OCI-LY1 (cell line): Measurements from ENCODE around the gene MRPL52.

ENCODE experiments used
- EZH2 ChIP-seq: fragments of 200-600 bp; sonication (generic), shearing (Covaris generic); IDR thresholded peaks from 2 replicates; pipeline ENCODE4 v1.8.0; 2017; ENCODE audit warnings: borderline replicate concordance, mixed run types, mild to moderate bottlenecking, antibody characterized with exemption, low read length, moderate library complexity, mixed read lengths
- TF ChIP-seq, protein P1 (sequence below): fragments of 200-600 bp; sonication (generic), shearing (Covaris generic); IDR thresholded peaks from 2 replicates; pipeline ENCODE4 v1.5.1; 2017; ENCODE audit warnings: mild to moderate bottlenecking, antibody characterized with exemption, low read length, moderate library complexity, mixed read lengths

DNA sequence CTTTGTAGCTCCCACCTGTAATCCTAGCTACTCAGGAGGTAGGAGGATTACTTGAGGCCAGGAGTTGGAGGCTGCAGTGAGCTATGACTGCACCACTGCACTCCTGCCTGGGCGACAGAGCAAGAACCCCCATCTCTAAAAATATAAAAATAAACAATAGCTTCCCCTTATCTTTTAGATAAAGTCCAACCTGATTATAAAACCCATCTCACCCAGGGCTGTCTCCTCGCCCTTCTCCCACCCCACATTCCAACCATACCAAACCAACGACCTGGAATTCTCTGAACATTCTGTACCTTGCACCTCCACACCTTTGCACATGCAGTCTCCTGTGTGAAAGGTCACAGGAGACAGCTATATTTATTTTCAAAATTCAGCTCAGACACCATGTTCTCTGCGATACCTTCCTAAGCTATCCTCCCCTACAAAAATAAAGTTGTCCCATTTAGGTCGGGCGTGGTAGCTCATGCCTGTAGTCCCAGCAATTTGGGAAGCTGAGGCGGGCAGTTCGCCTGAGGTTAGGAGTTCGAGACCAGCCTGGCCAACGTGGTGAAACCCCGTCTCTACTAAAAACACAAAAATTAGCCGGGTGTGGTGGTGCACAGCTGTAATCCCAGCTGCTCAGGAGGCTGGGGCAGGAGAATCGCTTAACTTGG, 22.1 kb upstream of the MRPL52 start:
- TF ChIP-seq, protein P1, sequence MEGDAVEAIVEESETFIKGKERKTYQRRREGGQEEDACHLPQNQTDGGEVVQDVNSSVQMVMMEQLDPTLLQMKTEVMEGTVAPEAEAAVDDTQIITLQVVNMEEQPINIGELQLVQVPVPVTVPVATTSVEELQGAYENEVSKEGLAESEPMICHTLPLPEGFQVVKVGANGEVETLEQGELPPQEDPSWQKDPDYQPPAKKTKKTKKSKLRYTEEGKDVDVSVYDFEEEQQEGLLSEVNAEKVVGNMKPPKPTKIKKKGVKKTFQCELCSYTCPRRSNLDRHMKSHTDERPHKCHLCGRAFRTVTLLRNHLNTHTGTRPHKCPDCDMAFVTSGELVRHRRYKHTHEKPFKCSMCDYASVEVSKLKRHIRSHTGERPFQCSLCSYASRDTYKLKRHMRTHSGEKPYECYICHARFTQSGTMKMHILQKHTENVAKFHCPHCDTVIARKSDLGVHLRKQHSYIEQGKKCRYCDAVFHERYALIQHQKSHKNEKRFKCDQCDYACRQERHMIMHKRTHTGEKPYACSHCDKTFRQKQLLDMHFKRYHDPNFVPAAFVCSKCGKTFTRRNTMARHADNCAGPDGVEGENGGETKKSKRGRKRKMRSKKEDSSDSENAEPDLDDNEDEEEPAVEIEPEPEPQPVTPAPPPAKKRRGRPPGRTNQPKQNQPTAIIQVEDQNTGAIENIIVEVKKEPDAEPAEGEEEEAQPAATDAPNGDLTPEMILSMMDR: no peak
- TF ChIP-seq EZH2: no peak
